Head of caudate nucleus (tissue), 42 donors: Measurements from ENCODE around the gene CORO1C.
A peak's percentile ranks its signal among the peaks of the same experiment; 100 is the strongest.
"Not testable (repeated sequence)": the region's sequence is repeated elsewhere in the genome, so short reads cannot be mapped to it uniquely, and the experiment has no call there.

Experiments
- DNase-seq, 42 donors: peaks; one replicate each; pipeline versions ENCODE4 v3.0.0 to v3.0.0-alpha.2; 2020 to 2021; ENCODE audit warnings: mixed read lengths in 7 of 42
- intact Hi-C: fragments of 100-400 bp; cut with DNase I; formaldehyde crosslinking; loops from one replicate; pipeline ENCODE4 v1.15.0; 2022

The CORO1C gene

DNA sequence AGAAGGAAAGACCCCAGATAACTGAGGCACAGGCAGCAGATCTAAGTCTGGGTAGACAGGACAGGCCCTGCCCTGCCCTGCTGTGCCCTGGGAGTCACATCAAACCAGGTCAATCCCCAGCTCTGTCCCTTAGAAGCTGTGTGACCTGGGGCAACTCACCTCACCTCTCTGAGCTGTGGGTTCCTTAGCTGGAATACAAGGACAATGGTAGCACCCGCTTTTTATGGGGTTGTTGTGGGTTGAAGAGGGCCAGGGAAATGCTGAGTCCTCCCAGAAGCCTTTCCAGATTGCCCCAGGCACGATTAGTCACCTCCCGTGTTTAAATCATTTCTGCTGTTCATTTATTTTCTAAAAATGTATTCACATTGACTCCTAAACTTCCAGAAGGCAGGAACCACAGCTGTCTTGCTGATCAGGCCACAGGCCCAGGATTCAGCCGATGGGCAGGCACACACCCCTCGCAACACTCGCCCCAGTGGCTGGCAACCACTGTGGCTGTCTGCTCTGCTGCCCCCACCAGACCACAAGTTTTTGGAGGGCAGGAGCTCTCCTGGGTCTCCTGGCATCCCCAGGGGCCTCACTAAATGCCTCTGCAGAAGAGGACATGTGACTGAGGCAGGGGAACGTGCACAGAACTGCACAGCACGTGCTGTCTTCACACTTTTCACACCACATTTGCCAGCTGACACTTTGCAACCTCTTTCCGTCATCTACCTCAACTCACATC is 100.7 kb downstream of the CORO1C start:
- peak in 1 of 42 donors; percentile 21 for DNase-seq
- intact Hi-C loops = no loop called here

DNA sequence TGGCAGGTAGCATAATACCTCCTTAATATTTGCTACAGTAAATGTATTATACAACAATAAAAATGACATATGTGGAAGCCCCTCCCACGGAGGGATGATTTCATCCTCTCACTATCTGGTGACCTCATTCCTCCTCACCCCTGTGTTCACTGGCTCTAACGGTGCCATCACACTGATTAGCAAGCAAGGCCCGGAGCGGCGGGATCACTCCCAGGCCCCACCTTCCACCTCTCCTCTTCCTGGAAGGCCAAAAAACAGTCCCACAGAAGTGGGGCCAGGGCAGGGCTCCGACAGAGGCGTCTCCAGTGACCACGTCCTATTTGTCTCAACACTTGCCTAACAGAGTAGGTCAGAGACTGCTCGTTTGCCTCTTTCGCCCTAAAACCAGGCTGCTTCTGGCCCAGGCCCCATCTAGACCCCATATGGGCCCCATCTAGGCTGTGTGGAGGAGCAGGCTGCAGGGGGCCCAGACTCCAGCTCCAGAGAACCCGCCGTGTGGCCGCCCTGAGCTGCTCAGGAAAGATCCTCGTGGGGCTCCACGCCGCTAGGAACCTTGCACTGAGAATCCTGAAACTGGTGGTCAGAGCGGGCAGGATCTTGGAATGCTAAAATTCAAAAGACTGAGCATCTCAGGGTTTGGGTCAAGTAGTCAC is 101.4 kb downstream of the CORO1C start:
- DNase-seq = peak in 1 of 42 donors; percentile 24
- intact Hi-C loops = no loop called here

- no peak for DNase-seq
- intact Hi-C loops = no loop called here
These were observed 102.2 kb downstream of the CORO1C start for GRCh38 chr12:108629151-108629550.

- no peak for DNase-seq
- intact Hi-C loops = no loop called here
These were observed 104.0 kb downstream of the CORO1C start for GRCh38 chr12:108627134-108627920.

GRCh38 chr12:108625228-108625627 is 106.1 kb downstream of the CORO1C start:
- intact Hi-C loops = no loop called here
- DNase-seq = no peak

GRCh38 chr12:108623577-108623976 is 107.7 kb downstream of the CORO1C start:
- no peak for DNase-seq
- intact Hi-C loops = no loop called here

- no peak for DNase-seq
- intact Hi-C loops = no loop called here
These were observed 108.3 kb downstream of the CORO1C start for GRCh38 chr12:108622921-108623514.

DNA sequence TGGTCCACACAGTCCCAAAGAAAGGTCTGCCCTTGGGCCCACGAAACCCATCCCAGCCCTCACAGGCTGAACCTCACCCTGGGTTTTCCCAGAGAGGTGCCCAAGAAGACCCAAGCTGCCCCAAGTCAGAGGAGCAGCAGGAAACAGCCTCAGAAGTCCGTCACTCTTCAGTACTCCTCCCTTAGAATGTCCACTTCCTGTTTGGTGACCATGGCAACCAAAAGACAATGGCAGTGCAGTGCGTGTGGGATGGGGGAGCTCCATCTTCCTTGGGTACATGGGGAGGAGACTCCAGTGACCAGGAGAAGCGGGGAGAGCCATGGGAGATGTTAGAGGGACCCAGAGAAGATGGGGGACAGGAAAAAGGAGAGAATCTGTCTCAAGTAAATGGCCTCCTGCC is 108.9 kb downstream of the CORO1C start:
- DNase-seq = no peak
- intact Hi-C loops = no loop called here

GRCh38 chr12:108621161-108621560 is 110.2 kb downstream of the CORO1C start:
- intact Hi-C loops = no loop called here
- DNase-seq = no peak

DNA sequence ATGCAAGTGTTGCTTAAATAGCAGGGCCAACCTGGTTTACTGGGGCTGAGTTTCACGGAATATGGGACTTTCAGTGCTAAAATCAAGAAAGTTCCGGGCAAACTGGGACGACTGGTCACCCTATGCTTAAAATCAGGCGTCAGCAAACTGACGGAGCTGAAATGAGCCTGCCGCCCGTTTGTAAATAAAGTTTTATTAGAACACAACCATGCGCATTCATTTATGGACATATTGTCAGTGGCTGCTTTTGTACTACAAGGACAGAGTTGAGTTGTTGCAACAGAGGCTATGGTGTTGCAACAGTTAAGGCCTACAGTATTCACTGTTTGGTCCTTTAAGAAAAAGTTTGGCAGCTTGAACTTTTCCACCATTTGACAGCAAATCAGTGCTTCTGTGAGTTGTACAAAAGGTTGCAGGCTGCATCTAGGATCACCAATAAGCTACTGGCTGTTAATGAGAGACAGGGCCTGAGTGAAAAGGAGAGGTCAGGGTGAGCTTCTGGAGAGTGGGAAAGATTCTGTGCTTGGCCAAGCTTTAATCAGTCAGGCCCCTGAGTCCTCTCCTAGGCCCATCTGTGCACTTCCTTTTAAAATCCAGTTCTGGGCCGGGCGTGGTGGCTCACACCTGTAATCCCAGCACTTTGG is 111.0 kb downstream of the CORO1C start:
- intact Hi-C loops = no loop called here
- DNase-seq = no peak

GRCh38 chr12:108619369-108620160 is 111.8 kb downstream of the CORO1C start:
- no peak for DNase-seq
- intact Hi-C loops = loop anchor here (2.0 kb wide), 1 partner anchor 57 kb away; the partner anchor contains the start of gene ISCU

DNA sequence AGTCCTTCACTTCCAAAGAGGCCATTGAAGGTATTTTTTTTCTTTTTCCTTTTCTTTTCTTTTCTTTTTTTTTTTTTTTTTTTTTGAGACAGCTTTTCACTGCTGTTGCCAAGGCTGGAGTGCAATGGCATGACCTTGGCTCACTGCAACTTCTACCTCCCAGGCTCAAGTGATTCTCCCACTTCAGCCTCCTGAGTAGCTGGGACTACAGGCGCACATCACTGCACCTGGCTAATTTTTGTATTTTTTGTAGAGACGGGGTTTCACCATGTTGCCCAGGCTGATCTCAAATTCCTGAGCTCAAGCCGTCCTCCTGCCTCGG is 112.4 kb downstream of the CORO1C start:
- intact Hi-C loops = loop anchor here (2.0 kb wide), 1 partner anchor 56 kb away; the partner anchor contains the start of gene ISCU

DNA sequence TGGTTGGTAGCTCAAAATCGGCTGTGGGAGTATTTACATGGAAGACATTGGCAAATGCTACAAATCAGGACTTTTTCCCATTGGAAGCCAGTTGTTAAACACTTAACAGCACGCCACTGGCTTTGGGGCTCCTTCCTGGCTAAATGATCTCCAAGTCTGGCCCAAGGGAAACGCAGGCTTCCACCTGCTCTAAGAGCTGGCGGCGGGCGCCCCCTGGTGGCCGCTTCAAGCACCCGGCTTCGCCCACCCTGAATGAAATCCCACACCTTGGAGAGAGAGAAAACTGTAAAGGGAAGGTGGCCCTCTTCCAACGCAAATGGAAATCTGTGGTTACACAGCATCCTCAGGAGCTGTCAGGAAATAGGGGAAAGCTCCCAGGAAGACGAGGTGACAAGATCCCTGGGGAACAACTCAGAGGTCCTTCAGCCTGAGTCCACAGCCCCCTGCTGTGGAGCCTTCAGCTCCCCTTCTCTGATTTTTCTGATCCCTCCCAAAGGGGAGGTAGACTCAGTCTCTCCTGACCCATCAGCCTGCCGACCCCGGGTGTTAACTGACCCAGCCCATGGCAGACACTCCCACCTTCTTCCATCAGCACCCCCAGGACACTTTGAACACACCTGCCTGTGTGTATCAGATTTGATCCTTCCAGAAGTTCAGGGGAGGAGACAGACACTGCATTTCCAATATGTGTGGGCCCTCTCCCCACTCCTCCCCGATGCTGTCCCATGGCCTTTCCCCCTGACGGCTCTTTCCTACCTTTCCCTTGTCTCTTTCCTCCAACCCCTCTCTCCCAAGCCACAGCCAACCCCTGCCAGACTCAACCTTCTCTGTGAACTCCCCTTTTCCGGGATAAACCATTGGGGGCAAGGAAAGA is 113.0 kb downstream of the CORO1C start:
- intact Hi-C loops = loop anchor here (2.0 kb wide), 1 partner anchor 56 kb away; the partner anchor contains the start of gene ISCU
- DNase-seq = peak; percentile 63 to 92 (median 84)

More for the DNA sequence above, 112.4 kb downstream of the CORO1C start:
- not testable (repeated sequence) for DNase-seq

GRCh38 chr12:108616941-108617858 is 114.1 kb downstream of the CORO1C start:
- intact Hi-C loops = loop anchor here (2.0 kb wide), 1 partner anchor 44 kb away; no protein-coding TSS in a partner anchor
- DNase-seq = peak in 25 of 42 donors; percentile 8 to 68 (median 44)

GRCh38 chr12:108616359-108616758 is 115.0 kb downstream of the CORO1C start:
- intact Hi-C loops = loop anchor here (2.0 kb wide), 1 partner anchor 44 kb away; no protein-coding TSS in a partner anchor
- no peak for DNase-seq

DNA sequence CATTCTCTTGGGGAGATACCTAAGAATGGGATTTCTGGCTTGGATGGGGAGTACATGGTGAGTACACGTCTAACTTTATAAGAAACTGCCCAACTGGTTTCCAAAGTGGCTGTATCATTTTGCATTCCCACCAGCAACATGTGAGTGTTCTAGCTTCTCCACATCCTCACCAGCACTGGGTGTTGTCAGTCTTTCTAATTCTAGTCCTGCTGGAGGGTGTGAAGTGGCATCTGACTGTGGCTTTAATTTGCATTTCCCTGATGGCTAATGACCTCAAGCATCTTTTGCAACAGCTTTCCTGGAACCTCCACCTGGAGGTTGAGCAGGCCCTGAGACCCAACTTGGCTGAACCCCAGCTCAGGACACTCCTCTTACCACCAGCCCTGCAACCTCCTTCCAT is 115.4 kb downstream of the CORO1C start:
- DNase-seq = no peak
- intact Hi-C loops = loop anchor here (2.0 kb wide), 1 partner anchor 43 kb away; no protein-coding TSS in a partner anchor
